GM10248 (cell line): ENCODE data around the gene HOXA1.

ENCODE experiments used
- CTCF ChIA-PET: fragments of 300-600 bp; sonication (Branson Sonifier 250); formaldehyde crosslinking; extraction: SDS; loops from one replicate; lab custom pipeline; 2021; ENCODE audit warnings: antibody characterized with exemption; lab: Yijun Ruan, JAX
- POLR2A ChIA-PET: fragments of 350-650 bp; sonication (Branson Sonifier 250); formaldehyde crosslinking; extraction: SDS; loops from one replicate; lab custom pipeline; 2020; ENCODE audit warnings: antibody characterized with exemption; lab: Yijun Ruan, JAX
- DNase-seq: peaks from one replicate; pipeline ENCODE4 v3.0.0; 2012; ENCODE audit errors: extremely low spot score
- CTCF ChIP-seq: IDR thresholded peaks from 2 replicates; pipeline ENCODE4 v1.5.1; 2012; ENCODE audit warnings: mild to moderate bottlenecking, low read depth; ENCODE audit errors: extremely low read depth, missing control alignments, control extremely low read depth

The HOXA1 gene

GRCh38 chr7:27142580-27143022 is 46.8 kb upstream of the HOXA1 start:
- ChIA-PET POLR2A (no interaction called here), CTCF (interaction anchor here (1.2 kb wide), 1 partner anchor 11 kb away, joined by 4 read pairs; no protein-coding TSS in a partner anchor)
- TF ChIP-seq CTCF = no peak
- no peak for DNase-seq

GRCh38 chr7:27141923-27142579 is 46.3 kb upstream of the HOXA1 start:
- no peak for DNase-seq
- ChIA-PET CTCF (interaction anchor here (0.9 to 1.2 kb wide), 3 partner anchors 12 to 772 kb away, joined by 3 to 4 read pairs (median 4); no protein-coding TSS in a partner anchor), POLR2A (no interaction called here)
- no peak for TF ChIP-seq CTCF

GRCh38 chr7:27141137-27141922 is 45.5 kb upstream of the HOXA1 start:
- no peak for TF ChIP-seq CTCF
- no peak for DNase-seq
- ChIA-PET CTCF (interaction anchor here (0.9 to 1.1 kb wide), 2 partner anchors 20 to 771 kb away, joined by 3 to 4 read pairs; no protein-coding TSS in a partner anchor), POLR2A (no interaction called here)

GRCh38 chr7:27140126-27140857 is 44.5 kb upstream of the HOXA1 start:
- no peak for DNase-seq
- CTCF ChIA-PET = no interaction called here
- TF ChIP-seq CTCF = no peak
- POLR2A ChIA-PET = no interaction called here

- ChIA-PET POLR2A (no interaction called here), CTCF (no interaction called here)
- TF ChIP-seq CTCF = no peak
- no peak for DNase-seq
These were observed 43.7 kb upstream of the HOXA1 start for GRCh38 chr7:27139334-27140125.

- DNase-seq = no peak
- no peak for TF ChIP-seq CTCF
- CTCF ChIA-PET = no interaction called here
- POLR2A ChIA-PET = no interaction called here
These were observed 43.2 kb upstream of the HOXA1 start for GRCh38 chr7:27138985-27139333.
